ENCODE data around the gene STEAP3.

Gene STEAP3

DNA sequence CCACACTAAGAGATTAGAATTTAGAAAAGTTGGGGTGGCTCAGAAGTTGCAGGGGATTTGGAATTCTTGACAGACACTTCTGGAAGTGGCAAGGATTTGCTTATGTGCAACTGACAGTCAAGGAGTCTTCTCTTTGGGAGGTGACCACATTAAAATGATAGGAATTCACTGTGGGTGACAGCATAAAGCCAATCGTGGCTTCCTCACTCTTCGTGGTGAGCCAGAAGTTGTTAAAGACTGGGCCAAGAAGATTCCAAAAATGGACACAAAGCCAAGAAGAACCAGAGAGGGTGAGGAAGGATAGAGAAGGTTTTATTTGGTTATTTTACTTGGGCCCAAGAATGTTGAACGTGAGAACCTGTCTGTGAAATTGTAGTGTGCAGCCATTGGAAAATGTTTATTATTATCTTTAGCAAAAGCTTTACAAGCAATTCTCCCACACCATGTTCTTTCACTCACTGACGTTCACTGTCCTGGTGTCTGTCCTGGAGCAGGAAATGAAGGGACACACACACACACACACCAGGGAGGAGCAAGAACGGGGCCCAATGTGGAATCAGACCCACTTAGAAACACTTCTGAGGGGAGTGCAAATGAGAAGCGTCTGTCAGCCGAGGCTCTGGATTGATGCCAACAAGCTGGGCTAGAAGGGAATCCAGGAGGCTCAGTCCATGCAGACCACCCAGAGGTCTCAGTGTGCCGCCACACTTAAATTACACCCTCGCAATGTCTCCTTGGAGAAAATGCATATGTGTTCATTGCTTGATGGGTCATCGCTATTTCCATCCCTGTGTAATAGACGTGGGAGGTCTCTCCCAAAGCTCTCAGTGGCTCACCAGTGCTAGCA is 37.2 kb downstream of the STEAP3 start:
- H3K9me3 ChIP-seq (ENCODE audit: insufficient read depth, low read depth, low read length) = no peaks in the 10 kb centered on the region
- no peak overlapping the region for H3K4me3 ChIP-seq (ENCODE audit: low read length, poor library complexity, severe bottlenecking)
- TF ChIP-seq, protein P1, sequence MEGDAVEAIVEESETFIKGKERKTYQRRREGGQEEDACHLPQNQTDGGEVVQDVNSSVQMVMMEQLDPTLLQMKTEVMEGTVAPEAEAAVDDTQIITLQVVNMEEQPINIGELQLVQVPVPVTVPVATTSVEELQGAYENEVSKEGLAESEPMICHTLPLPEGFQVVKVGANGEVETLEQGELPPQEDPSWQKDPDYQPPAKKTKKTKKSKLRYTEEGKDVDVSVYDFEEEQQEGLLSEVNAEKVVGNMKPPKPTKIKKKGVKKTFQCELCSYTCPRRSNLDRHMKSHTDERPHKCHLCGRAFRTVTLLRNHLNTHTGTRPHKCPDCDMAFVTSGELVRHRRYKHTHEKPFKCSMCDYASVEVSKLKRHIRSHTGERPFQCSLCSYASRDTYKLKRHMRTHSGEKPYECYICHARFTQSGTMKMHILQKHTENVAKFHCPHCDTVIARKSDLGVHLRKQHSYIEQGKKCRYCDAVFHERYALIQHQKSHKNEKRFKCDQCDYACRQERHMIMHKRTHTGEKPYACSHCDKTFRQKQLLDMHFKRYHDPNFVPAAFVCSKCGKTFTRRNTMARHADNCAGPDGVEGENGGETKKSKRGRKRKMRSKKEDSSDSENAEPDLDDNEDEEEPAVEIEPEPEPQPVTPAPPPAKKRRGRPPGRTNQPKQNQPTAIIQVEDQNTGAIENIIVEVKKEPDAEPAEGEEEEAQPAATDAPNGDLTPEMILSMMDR (conservative IDR thresholded peaks at IDR 0.05; ENCODE audit: low read length) = no peak
- no peak for TF ChIP-seq EZH2phosphoT487 (IDR thresholded peaks at IDR 0.05; ENCODE audit: borderline replicate concordance)
- H3K4me2 ChIP-seq (ENCODE audit: low read depth, low read length, poor library complexity, severe bottlenecking) = no peak overlapping the region
- H3K79me2 ChIP-seq (ENCODE audit: insufficient read depth, low read length) = no peaks in the 10 kb centered on the region
- no peaks in the 10 kb centered on the region for H3K9me2 ChIP-seq (replicated peaks; ENCODE audit: low read depth, low read length)
- no peaks in the 10 kb centered on the region for H4K20me1 ChIP-seq (ENCODE audit: insufficient read depth, low read length, poor library complexity, severe bottlenecking)
- H2AFZ ChIP-seq (ENCODE audit: low read length) = no peak overlapping the region
- no peaks in the 10 kb centered on the region for H3K27me3 ChIP-seq (ENCODE audit: insufficient read depth, low read length, poor library complexity, severe bottlenecking)
- no peak overlapping the region for H3K9ac ChIP-seq (ENCODE audit: low read depth, low read length, poor library complexity, severe bottlenecking)
- H3K4me1 ChIP-seq (ENCODE audit: insufficient read depth, low read length, poor library complexity, severe bottlenecking) = no peaks in the 10 kb centered on the region
- H3F3A ChIP-seq (ENCODE audit: low read depth) = no peaks in the 10 kb centered on the region
- H3K36me3 ChIP-seq (ENCODE audit: insufficient read depth, low read length) = no peaks in the 10 kb centered on the region

DNA sequence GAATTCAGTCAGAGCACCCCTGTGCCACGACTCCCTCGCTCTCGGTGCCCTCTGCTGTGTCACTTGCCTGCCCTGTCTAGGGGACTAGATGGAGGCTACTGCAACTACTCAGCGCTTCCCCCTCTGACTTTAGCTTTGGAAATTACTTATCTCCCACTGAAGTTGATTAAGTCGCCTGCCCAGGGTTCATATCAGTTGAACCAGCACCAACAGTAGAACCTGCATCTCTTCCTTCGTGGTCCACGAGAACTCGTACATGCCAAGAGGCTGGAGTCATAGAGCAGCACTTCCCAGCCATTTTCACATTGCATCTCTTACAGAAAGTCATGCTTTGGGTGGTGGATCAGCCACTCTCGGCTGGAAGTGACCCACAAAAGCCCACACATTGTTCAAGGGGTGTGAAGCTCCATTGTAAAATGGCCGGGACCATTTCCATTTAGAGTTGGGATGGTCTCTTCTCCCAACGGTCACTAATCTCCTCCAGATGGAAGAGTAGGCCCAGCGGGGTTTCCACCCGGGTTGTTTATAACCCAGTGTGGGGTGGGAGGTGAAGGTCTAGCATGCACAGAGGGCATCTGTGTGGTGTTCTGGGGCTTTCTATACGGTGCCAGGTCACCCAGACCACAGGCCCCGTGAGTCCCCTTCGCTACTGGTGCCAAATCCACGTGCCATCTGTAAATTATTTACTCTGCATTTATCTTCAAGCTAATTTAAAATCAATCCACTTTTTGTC is 38.0 kb downstream of the STEAP3 start:
- Histone ChIP-seq H3K79me2 (ENCODE audit: insufficient read depth, low read length) (no peaks in the 10 kb centered on the region), H3K27me3 (ENCODE audit: insufficient read depth, low read length, poor library complexity, severe bottlenecking) (no peaks in the 10 kb centered on the region), H3K4me3 (ENCODE audit: low read length, poor library complexity, severe bottlenecking) (no peak overlapping the region), H3K4me1 (ENCODE audit: insufficient read depth, low read length, poor library complexity, severe bottlenecking) (no peaks in the 10 kb centered on the region), H3K9me2 (replicated peaks; ENCODE audit: low read depth, low read length) (no peaks in the 10 kb centered on the region), H4K20me1 (ENCODE audit: insufficient read depth, low read length, poor library complexity, severe bottlenecking) (no peaks in the 10 kb centered on the region), H3F3A (ENCODE audit: low read depth) (no peaks in the 10 kb centered on the region), H2AFZ (ENCODE audit: low read length) (no peak overlapping the region), H3K4me2 (ENCODE audit: low read depth, low read length, poor library complexity, severe bottlenecking) (no peak overlapping the region), H3K36me3 (ENCODE audit: insufficient read depth, low read length) (no peaks in the 10 kb centered on the region), H3K9me3 (ENCODE audit: insufficient read depth, low read depth, low read length) (no peaks in the 10 kb centered on the region), H3K9ac (ENCODE audit: low read depth, low read length, poor library complexity, severe bottlenecking) (no peak overlapping the region)
- no peak for TF ChIP-seq EZH2phosphoT487 (IDR thresholded peaks at IDR 0.05; ENCODE audit: borderline replicate concordance)
- TF ChIP-seq, protein P1 (conservative IDR thresholded peaks at IDR 0.05; ENCODE audit: low read length) = no peak

DNA sequence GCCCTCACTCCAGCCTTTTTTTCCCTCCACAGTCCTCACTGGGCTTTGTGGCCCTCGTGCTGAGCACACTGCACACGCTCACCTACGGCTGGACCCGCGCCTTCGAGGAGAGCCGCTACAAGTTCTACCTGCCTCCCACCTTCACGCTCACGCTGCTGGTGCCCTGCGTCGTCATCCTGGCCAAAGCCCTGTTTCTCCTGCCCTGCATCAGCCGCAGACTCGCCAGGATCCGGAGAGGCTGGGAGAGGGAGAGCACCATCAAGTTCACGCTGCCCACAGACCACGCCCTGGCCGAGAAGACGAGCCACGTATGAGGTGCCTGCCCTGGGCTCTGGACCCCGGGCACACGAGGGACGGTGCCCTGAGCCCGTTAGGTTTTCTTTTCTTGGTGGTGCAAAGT is 39.4 kb downstream of the STEAP3 start:
- no peaks in the 10 kb centered on the region for H3K79me2 ChIP-seq (ENCODE audit: insufficient read depth, low read length)
- no peaks in the 10 kb centered on the region for H3K9me2 ChIP-seq (replicated peaks; ENCODE audit: low read depth, low read length)
- H3K36me3 ChIP-seq (ENCODE audit: insufficient read depth, low read length) = no peaks in the 10 kb centered on the region
- no peak overlapping the region for H3K4me3 ChIP-seq (ENCODE audit: low read length, poor library complexity, severe bottlenecking)
- peaks cover under 1% of the 10 kb centered on the region for H3K4me1 ChIP-seq (ENCODE audit: insufficient read depth, low read length, poor library complexity, severe bottlenecking)
- no peaks in the 10 kb centered on the region for H4K20me1 ChIP-seq (ENCODE audit: insufficient read depth, low read length, poor library complexity, severe bottlenecking)
- H3K9ac ChIP-seq (ENCODE audit: low read depth, low read length, poor library complexity, severe bottlenecking) = no peak overlapping the region
- no peaks in the 10 kb centered on the region for H3K9me3 ChIP-seq (ENCODE audit: insufficient read depth, low read depth, low read length)
- no peak overlapping the region for H2AFZ ChIP-seq (ENCODE audit: low read length)
- no peaks in the 10 kb centered on the region for H3F3A ChIP-seq (ENCODE audit: low read depth)
- no peak overlapping the region for H3K4me2 ChIP-seq (ENCODE audit: low read depth, low read length, poor library complexity, severe bottlenecking)
- no peaks in the 10 kb centered on the region for H3K27me3 ChIP-seq (ENCODE audit: insufficient read depth, low read length, poor library complexity, severe bottlenecking)
- no peak for TF ChIP-seq EZH2phosphoT487 (IDR thresholded peaks at IDR 0.05; ENCODE audit: borderline replicate concordance)
- TF ChIP-seq, protein P1 (conservative IDR thresholded peaks at IDR 0.05; ENCODE audit: low read length) = no peak

Measured in Loucy (cell line).